Testis (tissue), 2 donors: Measurements from ENCODE around the gene PSMF1.

Experiments used
- POLR2A ChIP-seq: fragments of 450-650 bp; IDR thresholded peaks from one replicate; pipeline ENCODE4 v1.6.1; 2017; ENCODE audit warnings: antibody characterized with exemption, mild to moderate bottlenecking, moderate library complexity
- TF ChIP-seq, protein P1 (sequence below), 3 experiments: fragments of 450-650 bp in 2 of 3; fragments of 200-600 bp in 1 of 3; sonication (generic) in 1 of 3; IDR thresholded peaks; one replicate each; pipeline ENCODE4 v1.5.1; 2016 to 2019; ENCODE audit warnings: antibody characterized with exemption in 3 of 3, mild to moderate bottlenecking in 2 of 3, moderate library complexity in 1 of 3

DNA sequence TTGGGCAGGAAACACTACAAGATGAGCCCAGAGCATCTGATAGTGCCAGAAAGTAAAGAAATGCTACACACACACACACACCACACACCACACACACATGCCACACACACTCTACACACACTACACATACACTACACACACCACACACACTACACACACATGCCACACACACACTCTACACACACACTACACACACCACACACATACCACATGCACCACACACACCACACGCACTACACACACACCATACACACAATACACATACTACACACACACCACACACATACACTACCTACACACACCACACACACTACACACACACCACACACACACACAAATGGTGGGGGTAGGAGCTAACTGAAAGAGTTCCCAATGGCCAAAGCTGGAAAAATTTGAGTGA lies 69.9 kb downstream of the PSMF1 start:
- TF ChIP-seq, protein P1, sequence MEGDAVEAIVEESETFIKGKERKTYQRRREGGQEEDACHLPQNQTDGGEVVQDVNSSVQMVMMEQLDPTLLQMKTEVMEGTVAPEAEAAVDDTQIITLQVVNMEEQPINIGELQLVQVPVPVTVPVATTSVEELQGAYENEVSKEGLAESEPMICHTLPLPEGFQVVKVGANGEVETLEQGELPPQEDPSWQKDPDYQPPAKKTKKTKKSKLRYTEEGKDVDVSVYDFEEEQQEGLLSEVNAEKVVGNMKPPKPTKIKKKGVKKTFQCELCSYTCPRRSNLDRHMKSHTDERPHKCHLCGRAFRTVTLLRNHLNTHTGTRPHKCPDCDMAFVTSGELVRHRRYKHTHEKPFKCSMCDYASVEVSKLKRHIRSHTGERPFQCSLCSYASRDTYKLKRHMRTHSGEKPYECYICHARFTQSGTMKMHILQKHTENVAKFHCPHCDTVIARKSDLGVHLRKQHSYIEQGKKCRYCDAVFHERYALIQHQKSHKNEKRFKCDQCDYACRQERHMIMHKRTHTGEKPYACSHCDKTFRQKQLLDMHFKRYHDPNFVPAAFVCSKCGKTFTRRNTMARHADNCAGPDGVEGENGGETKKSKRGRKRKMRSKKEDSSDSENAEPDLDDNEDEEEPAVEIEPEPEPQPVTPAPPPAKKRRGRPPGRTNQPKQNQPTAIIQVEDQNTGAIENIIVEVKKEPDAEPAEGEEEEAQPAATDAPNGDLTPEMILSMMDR (IDR thresholded peaks at IDR 0.05) = no peak
- TF ChIP-seq POLR2A = no peak
